Measurements from ENCODE around the gene STPG2.

STPG2 gene

GRCh38 chr4:98027827-98028226, 115.4 kb downstream of the STPG2 start:
- FAIRE-seq (no peak), DNase-seq (ENCODE audit: insufficient read length, low spot score) (peak; percentile 1)
- no peak for TF ChIP-seq POLR2A (IDR thresholded peaks at IDR 0.05; ENCODE audit: low read depth, low read length)

- DNase-seq (ENCODE audit: insufficient read length, low spot score): no peak
- no peak for FAIRE-seq
- TF ChIP-seq POLR2A (IDR thresholded peaks at IDR 0.05; ENCODE audit: low read depth, low read length): no peak
Observed at GRCh38 chr4:98026362-98026761, 116.9 kb downstream of the STPG2 start.

GRCh38 chr4:98006814-98007412, 136.4 kb downstream of the STPG2 start:
- no peak for TF ChIP-seq POLR2A (IDR thresholded peaks at IDR 0.05; ENCODE audit: low read depth, low read length)
- FAIRE-seq (no peak), DNase-seq (ENCODE audit: insufficient read length, low spot score) (no peak)

GRCh38 chr4:98006060-98006459, 137.2 kb downstream of the STPG2 start:
- no peak for FAIRE-seq
- no peak for TF ChIP-seq POLR2A (IDR thresholded peaks at IDR 0.05; ENCODE audit: low read depth, low read length)
- DNase-seq (ENCODE audit: insufficient read length, low spot score): no peak

GRCh38 chr4:98000940-98001339, 142.3 kb downstream of the STPG2 start:
- DNase-seq (ENCODE audit: insufficient read length, low spot score): no peak
- no peak for TF ChIP-seq POLR2A (IDR thresholded peaks at IDR 0.05; ENCODE audit: low read depth, low read length)
- FAIRE-seq: no peak

GRCh38 chr4:97998203-97998602, 145.1 kb downstream of the STPG2 start:
- TF ChIP-seq POLR2A (IDR thresholded peaks at IDR 0.05; ENCODE audit: low read depth, low read length): no peak
- FAIRE-seq (no peak), DNase-seq (ENCODE audit: insufficient read length, low spot score) (no peak)

- TF ChIP-seq POLR2A (IDR thresholded peaks at IDR 0.05; ENCODE audit: low read depth, low read length): no peak
- FAIRE-seq (no peak), DNase-seq (ENCODE audit: insufficient read length, low spot score) (no peak)
Observed at GRCh38 chr4:97994765-97995465, 148.4 kb downstream of the STPG2 start.

- no peak for TF ChIP-seq POLR2A (IDR thresholded peaks at IDR 0.05; ENCODE audit: low read depth, low read length)
- DNase-seq (ENCODE audit: insufficient read length, low spot score) (no peak), FAIRE-seq (no peak)
Observed at GRCh38 chr4:97990409-97990808, 152.9 kb downstream of the STPG2 start.

GRCh38 chr4:97987019-97987648, 156.1 kb downstream of the STPG2 start:
- TF ChIP-seq POLR2A (IDR thresholded peaks at IDR 0.05; ENCODE audit: low read depth, low read length): no peak
- DNase-seq (ENCODE audit: insufficient read length, low spot score) (no peak), FAIRE-seq (no peak)

GRCh38 chr4:97984545-97985131, 158.6 kb downstream of the STPG2 start:
- FAIRE-seq (no peak), DNase-seq (ENCODE audit: insufficient read length, low spot score) (no peak)
- TF ChIP-seq POLR2A (IDR thresholded peaks at IDR 0.05; ENCODE audit: low read depth, low read length): no peak

- DNase-seq (ENCODE audit: insufficient read length, low spot score) (no peak), FAIRE-seq (no peak)
- no peak for TF ChIP-seq POLR2A (IDR thresholded peaks at IDR 0.05; ENCODE audit: low read depth, low read length)
Observed at GRCh38 chr4:97978791-97979488, 164.3 kb downstream of the STPG2 start.

GRCh38 chr4:97953171-97953941, 189.9 kb downstream of the STPG2 start:
- FAIRE-seq: no peak
- no peak for TF ChIP-seq POLR2A (IDR thresholded peaks at IDR 0.05; ENCODE audit: low read depth, low read length)
- no peak for DNase-seq (ENCODE audit: insufficient read length, low spot score)

- DNase-seq (ENCODE audit: insufficient read length, low spot score) (no peak), FAIRE-seq (no peak)
- TF ChIP-seq POLR2A (IDR thresholded peaks at IDR 0.05; ENCODE audit: low read depth, low read length): no peak
Observed at GRCh38 chr4:97952763-97953162, 190.5 kb downstream of the STPG2 start.

All from H54 (cell line).